ENCODE results near the gene LKAAEAR1. TPM values are rescaled to one million over a fixed set of nuclear protein-coding genes. Genes with fewer than 3 reads are reported as not detected.

Gene LKAAEAR1
- total RNA-seq, 1 experiment from 2014 or later: 1.7 TPM

DNA sequence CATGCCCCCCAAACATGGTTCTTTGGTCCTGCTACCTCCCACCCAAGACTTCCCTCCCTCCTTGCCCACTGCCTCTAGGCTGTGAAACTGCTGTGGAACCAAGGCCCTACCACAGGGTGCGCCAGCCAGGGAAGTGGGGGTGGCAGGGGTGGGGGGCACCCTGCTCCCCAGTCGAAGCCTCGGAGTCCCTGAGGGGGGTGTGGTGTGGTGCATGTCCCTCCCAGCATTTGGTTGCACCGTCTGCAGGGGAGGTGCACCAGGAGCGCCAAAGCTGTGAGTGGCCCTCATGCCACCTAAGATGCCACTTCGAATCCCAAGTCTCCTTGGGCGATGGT, 6.7 kb downstream of the LKAAEAR1 start (continued):
- TF ChIP-seq IRF2 (CRISPR knock-in tag; IDR thresholded peaks at IDR 0.05; ENCODE audit: borderline replicate concordance, low read depth): no peak
- TF ChIP-seq, protein P1, sequence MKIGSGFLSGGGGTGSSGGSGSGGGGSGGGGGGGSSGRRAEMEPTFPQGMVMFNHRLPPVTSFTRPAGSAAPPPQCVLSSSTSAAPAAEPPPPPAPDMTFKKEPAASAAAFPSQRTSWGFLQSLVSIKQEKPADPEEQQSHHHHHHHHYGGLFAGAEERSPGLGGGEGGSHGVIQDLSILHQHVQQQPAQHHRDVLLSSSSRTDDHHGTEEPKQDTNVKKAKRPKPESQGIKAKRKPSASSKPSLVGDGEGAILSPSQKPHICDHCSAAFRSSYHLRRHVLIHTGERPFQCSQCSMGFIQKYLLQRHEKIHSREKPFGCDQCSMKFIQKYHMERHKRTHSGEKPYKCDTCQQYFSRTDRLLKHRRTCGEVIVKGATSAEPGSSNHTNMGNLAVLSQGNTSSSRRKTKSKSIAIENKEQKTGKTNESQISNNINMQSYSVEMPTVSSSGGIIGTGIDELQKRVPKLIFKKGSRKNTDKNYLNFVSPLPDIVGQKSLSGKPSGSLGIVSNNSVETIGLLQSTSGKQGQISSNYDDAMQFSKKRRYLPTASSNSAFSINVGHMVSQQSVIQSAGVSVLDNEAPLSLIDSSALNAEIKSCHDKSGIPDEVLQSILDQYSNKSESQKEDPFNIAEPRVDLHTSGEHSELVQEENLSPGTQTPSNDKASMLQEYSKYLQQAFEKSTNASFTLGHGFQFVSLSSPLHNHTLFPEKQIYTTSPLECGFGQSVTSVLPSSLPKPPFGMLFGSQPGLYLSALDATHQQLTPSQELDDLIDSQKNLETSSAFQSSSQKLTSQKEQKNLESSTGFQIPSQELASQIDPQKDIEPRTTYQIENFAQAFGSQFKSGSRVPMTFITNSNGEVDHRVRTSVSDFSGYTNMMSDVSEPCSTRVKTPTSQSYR (CRISPR knock-in tag; IDR thresholded peaks at IDR 0.05): no peak

- no peak for ATAC-seq
- H3K36me3 Mint-ChIP-seq: no peaks in the 10 kb centered on the region
- no peak overlapping the region for H3K4me3 Mint-ChIP-seq
- peaks cover 19% of the 10 kb centered on the region for H3K27me3 Mint-ChIP-seq (ENCODE audit: low read depth)
- DNase-seq (ENCODE audit: low spot score): no peak
- peaks cover 17% of the 10 kb centered on the region for H3K4me1 Mint-ChIP-seq
- TF ChIP-seq GTF2I (CRISPR knock-in tag; conservative IDR thresholded peaks at IDR 0.05) (no peak), TCF7 (CRISPR knock-in tag; IDR thresholded peaks at IDR 0.05; ENCODE audit: low read depth) (no peak), EMX1 (CRISPR knock-in tag; IDR thresholded peaks at IDR 0.05) (no peak), SMAD3 (CRISPR knock-in tag; IDR thresholded peaks at IDR 0.05; ENCODE audit: borderline replicate concordance) (no peak)
- no peak overlapping the region for H3K27ac Mint-ChIP-seq
- CTCF ChIA-PET: interaction anchor here (1.0 kb wide), 1 partner anchor 20 kb away, joined by 4 read pairs; no protein-coding TSS in a partner anchor
- POLR2A ChIA-PET: no interaction called here
- no peaks in the 10 kb centered on the region for H3K9me3 Mint-ChIP-seq
Measured at GRCh38 chr20:64077094-64077493, 7.1 kb downstream of the LKAAEAR1 start.

- H3K27me3 Mint-ChIP-seq (ENCODE audit: low read depth): peaks cover 12% of the 10 kb centered on the region
- no peak overlapping the region for H3K27ac Mint-ChIP-seq
- POLR2A ChIA-PET: no interaction called here
- CTCF ChIA-PET: interaction anchor here (1.0 kb wide), 1 partner anchor 19 kb away, joined by 4 read pairs; no protein-coding TSS in a partner anchor
- H3K9me3 Mint-ChIP-seq: no peaks in the 10 kb centered on the region
- H3K4me3 Mint-ChIP-seq: no peak overlapping the region
- no peak for DNase-seq (ENCODE audit: low spot score)
- peaks cover 12% of the 10 kb centered on the region for H3K4me1 Mint-ChIP-seq
- no peak for ATAC-seq
- H3K36me3 Mint-ChIP-seq: no peaks in the 10 kb centered on the region
- TF ChIP-seq RELA (CRISPR knock-in tag; IDR thresholded peaks at IDR 0.05; ENCODE audit: borderline replicate concordance) (no peak), E2F5 (CRISPR knock-in tag; IDR thresholded peaks at IDR 0.05) (no peak)
- TF ChIP-seq, protein P2, sequence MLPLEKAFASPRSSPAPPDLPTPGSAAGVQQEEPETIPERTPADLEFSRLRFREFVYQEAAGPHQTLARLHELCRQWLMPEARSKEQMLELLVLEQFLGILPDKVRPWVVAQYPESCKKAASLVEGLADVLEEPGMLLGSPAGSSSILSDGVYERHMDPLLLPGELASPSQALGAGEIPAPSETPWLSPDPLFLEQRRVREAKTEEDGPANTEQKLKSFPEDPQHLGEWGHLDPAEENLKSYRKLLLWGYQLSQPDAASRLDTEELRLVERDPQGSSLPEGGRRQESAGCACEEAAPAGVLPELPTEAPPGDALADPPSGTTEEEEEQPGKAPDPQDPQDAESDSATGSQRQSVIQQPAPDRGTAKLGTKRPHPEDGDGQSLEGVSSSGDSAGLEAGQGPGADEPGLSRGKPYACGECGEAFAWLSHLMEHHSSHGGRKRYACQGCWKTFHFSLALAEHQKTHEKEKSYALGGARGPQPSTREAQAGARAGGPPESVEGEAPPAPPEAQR (CRISPR knock-in tag; IDR thresholded peaks at IDR 0.05): no peak
Measured at GRCh38 chr20:64076061-64076997, 7.9 kb downstream of the LKAAEAR1 start.

DNA sequence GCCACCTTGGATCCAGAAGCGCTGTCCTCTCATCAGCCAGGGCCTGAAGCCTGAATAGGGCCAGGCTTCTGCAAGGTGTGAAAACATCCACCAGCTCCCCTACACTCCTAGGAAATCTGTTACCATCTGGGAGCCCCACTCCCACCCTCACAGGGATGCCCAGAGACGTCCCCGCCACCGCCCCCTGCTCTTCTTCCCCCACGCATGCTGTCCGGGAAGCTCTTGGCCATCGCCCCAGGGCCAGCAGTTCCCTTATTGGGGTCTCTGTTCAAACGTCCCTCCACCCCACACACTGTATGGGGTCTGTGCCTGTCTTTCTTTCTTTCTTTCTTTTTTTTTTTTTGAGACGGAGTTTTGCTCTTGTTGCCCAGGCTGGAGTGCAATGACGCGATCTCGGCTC, 8.6 kb downstream of the LKAAEAR1 start:
- Mint-ChIP-seq H3K4me3 (no peak overlapping the region), H3K4me1 (peaks cover 9% of the 10 kb centered on the region), H3K27ac (no peak overlapping the region), H3K36me3 (no peaks in the 10 kb centered on the region), H3K27me3 (ENCODE audit: low read depth) (peaks cover 6% of the 10 kb centered on the region), H3K9me3 (no peaks in the 10 kb centered on the region)
- ChIA-PET CTCF (interaction anchor here (0.6 to 0.9 kb wide), 3 partner anchors 8 to 134 kb away, joined by 3 read pairs; no protein-coding TSS in a partner anchor), POLR2A (no interaction called here)
- DNase-seq (ENCODE audit: low spot score): no peak
- ATAC-seq: no peak
- no peak for TF ChIP-seq PREB (CRISPR knock-in tag; IDR thresholded peaks at IDR 0.05; ENCODE audit: borderline replicate concordance)
- TF ChIP-seq GTF2I (CRISPR knock-in tag; conservative IDR thresholded peaks at IDR 0.05): no peak
- TF ChIP-seq MLX (CRISPR knock-in tag; IDR thresholded peaks at IDR 0.05): no peak
- TF ChIP-seq ZNF317 (CRISPR knock-in tag; IDR thresholded peaks at IDR 0.05; ENCODE audit: borderline replicate concordance, low read depth): no peak
- no peak for TF ChIP-seq E2F1 (CRISPR knock-in tag; IDR thresholded peaks at IDR 0.05)
- no peak for TF ChIP-seq ZBTB43 (CRISPR knock-in tag; IDR thresholded peaks at IDR 0.05)
- TF ChIP-seq ELF4 (CRISPR knock-in tag; IDR thresholded peaks at IDR 0.05; ENCODE audit: low read depth): no peak
- TF ChIP-seq, protein P3, sequence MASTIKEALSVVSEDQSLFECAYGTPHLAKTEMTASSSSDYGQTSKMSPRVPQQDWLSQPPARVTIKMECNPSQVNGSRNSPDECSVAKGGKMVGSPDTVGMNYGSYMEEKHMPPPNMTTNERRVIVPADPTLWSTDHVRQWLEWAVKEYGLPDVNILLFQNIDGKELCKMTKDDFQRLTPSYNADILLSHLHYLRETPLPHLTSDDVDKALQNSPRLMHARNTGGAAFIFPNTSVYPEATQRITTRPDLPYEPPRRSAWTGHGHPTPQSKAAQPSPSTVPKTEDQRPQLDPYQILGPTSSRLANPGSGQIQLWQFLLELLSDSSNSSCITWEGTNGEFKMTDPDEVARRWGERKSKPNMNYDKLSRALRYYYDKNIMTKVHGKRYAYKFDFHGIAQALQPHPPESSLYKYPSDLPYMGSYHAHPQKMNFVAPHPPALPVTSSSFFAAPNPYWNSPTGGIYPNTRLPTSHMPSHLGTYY (CRISPR knock-in tag; IDR thresholded peaks at IDR 0.05): no peak
- TF ChIP-seq GABPB1 (CRISPR knock-in tag; IDR thresholded peaks at IDR 0.05): no peak

All from WTC11 (cell line).